T-helper 1 cell treated with Interleukin-12 subunit alpha and Interleukin-12 subunit beta and Interleukin-4 antibody, amounts not matched to agents 30 μg/mL and 1 μg/mL, for 36 hours (primary cell): ENCODE measurements around the gene INPP5J.
"Not testable (repeated sequence)": the region's sequence is repeated elsewhere in the genome, so short reads cannot be mapped to it uniquely, and the experiment has no call there.

Experiments
- H3K27ac Mint-ChIP-seq: one replicate; pipeline ENCODE4 v1.8.0; 2021; ENCODE audit warnings: mild to moderate bottlenecking, mixed read lengths
- H3K27me3 Mint-ChIP-seq: one replicate; pipeline ENCODE4 v1.8.0; 2021; ENCODE audit warnings: low read depth, mixed read lengths
- H3K36me3 Mint-ChIP-seq: one replicate; pipeline ENCODE4 v1.8.0; 2021; ENCODE audit warnings: low read depth, mixed read lengths
- H3K4me1 Mint-ChIP-seq: one replicate; pipeline ENCODE4 v1.8.0; 2021; ENCODE audit warnings: low read depth, mixed read lengths
- H3K4me3 Mint-ChIP-seq: one replicate; pipeline ENCODE4 v1.8.0; 2021; ENCODE audit warnings: mild to moderate bottlenecking, moderate library complexity, mixed read lengths
- H3K9me3 Mint-ChIP-seq: one replicate; pipeline ENCODE4 v1.8.0; 2021; ENCODE audit warnings: mixed read lengths

INPP5J gene

DNA sequence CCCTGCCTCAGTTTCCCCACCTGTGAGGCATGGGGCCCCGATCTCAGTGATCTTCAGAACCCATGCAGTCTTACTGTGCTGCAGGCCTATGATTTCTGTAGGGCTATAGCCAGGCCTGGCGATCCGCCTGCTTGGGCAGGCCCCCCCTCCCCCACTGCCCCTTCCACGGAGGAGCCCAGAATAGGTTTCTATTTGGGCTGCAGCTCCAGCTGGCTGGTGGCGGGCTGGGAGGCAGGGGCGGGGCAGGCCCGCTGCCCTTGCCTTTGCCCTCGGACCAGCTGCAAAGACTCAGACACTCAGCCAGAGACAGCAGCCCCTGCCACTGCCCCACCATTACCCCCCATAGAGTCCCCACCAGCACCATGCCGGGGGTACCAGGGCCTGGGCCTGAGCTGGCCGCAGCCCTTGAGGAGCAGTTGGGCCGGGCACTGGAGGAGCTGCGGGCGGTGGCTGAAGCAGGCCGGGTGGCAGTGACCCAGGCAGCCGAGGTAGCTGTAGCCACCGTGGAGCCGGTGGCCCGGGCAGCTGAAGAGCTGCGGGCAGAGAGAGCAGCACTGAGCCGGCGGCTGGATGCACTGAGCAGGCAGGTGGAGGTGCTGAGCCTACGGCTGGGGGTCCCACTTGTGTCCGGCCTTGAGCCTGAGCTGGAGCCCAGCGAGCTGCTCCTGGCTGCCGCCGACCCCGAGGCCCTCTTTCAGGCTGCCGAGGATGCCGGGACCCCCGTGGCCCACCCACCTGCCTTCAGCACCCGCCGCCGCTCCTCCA, 29.5 kb upstream of the INPP5J start:
- Mint-ChIP-seq H3K4me3 (no peak overlapping the region), H3K9me3 (no peaks in the 10 kb centered on the region), H3K36me3 (peaks cover 1% of the 10 kb centered on the region), H3K27ac (no peak overlapping the region), H3K4me1 (no peaks in the 10 kb centered on the region), H3K27me3 (no peaks in the 10 kb centered on the region)

DNA sequence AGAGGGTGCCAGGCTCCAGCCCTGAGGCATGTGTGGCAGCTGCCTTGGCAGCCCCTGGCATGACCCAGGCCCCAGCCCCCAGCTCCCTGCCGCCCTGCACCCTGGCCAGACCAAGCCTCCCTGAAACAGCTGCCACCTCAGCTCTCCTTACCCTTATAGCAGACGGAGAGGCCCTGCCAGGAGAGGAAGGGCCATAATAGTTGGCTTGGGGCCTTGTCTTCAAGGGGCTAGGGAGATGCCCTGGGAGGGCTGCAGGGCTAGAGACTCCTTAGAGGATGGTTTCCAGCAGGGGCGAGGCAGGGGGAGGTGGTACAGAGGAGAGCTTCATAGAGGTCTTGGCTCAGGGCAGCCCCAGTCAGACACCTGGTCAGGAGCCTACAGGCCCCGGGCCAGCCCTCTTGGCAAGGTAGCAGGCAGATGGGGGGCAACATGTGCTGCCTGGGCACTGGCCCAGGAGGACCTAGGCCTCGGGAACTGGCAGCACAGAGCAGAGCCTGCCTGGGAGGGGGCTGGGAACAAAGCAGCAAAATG, 28.7 kb upstream of the INPP5J start:
- no peaks in the 10 kb centered on the region for H3K27me3 Mint-ChIP-seq
- H3K4me3 Mint-ChIP-seq: no peak overlapping the region
- no peaks in the 10 kb centered on the region for H3K36me3 Mint-ChIP-seq
- H3K9me3 Mint-ChIP-seq: no peaks in the 10 kb centered on the region
- H3K27ac Mint-ChIP-seq: no peak overlapping the region
- H3K4me1 Mint-ChIP-seq: no peaks in the 10 kb centered on the region

DNA sequence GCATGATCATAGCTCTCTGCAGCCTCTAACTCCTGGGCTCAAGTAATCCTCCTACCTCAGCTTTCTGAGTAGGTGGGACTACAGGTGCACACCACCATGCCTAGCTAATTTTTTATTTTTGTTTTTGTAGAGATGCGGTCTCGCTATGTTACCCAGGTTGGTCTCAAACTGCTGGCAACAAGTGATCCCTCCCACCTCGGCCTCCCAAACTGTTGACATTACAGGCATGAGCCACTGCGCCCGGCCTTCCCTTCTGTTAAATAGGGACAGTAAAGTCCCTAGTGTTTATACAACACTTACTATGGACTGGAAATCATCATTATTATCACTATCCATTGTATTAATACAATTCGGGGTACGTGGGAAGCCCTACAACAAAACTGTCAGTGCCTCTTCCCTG, 28.0 kb upstream of the INPP5J start:
- no peaks in the 10 kb centered on the region for H3K9me3 Mint-ChIP-seq
- H3K4me1 Mint-ChIP-seq: no peaks in the 10 kb centered on the region
- H3K27ac Mint-ChIP-seq: no peak overlapping the region
- no peaks in the 10 kb centered on the region for H3K27me3 Mint-ChIP-seq
- H3K36me3 Mint-ChIP-seq: no peaks in the 10 kb centered on the region
- H3K4me3 Mint-ChIP-seq: no peak overlapping the region

DNA sequence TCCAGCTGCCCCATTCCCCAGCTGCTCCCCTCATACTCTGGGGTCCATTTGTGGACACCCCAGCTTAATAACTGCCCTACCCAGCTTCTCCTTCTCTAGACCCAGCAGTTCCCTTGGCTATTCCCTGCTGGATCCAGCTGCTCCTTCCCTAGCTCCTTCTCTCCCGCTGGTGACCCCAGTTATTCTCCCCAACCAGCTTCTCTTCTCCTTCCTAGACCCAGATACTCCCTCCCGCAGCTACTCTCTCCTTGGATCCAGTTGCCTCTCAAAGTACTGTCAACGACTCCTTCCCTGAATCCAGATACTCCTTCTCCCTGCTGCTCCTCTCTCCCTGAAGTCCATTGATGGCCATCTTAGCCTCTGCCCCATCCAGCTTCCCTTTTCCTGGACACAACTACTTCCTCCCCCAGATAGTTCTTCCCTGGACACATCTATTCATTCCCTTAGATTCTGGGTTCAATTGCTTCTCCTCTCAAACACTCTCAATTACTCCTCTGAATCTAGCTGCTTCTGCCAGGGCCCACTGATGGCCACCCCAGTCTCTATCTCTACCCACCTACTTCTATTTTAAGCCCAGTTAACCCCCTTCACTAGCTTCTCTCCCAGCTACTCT, 27.0 kb upstream of the INPP5J start:
- Mint-ChIP-seq H3K4me1 (no peaks in the 10 kb centered on the region), H3K27ac (no peak overlapping the region), H3K4me3 (no peak overlapping the region), H3K36me3 (no peaks in the 10 kb centered on the region), H3K9me3 (no peaks in the 10 kb centered on the region), H3K27me3 (no peaks in the 10 kb centered on the region)

DNA sequence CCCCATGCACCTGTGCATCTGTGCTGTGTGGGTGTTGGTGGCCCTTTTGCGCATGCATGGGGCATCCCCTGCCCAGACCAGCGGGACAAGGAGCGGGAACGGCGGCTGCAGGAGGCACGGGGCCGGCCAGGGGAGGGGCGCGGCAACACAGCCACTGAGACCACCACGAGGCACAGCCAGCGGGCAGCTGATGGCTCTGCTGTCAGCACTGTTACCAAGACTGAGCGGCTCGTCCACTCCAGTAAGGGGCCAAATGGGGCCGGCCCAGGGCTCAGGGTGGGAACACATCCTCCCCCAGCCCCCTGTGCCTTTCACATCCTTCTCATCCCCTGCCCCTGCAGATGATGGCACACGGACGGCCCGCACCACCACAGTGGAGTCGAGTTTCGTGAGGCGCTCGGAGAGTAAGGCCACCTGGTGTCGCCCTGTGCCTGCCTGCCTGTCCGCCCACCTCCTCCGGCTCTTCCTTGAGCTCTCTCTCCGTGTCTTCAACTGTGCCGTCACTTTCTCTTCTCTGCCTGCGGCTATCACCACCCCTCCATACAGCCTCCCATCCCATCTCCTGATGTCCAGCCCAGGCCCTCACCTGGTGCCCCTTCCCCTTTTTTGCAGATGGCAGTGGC, 26.0 kb upstream of the INPP5J start:
- Mint-ChIP-seq H3K27ac (no peak overlapping the region), H3K4me1 (no peaks in the 10 kb centered on the region), H3K4me3 (no peak overlapping the region), H3K27me3 (no peaks in the 10 kb centered on the region), H3K36me3 (peaks cover 1% of the 10 kb centered on the region), H3K9me3 (no peaks in the 10 kb centered on the region)

DNA sequence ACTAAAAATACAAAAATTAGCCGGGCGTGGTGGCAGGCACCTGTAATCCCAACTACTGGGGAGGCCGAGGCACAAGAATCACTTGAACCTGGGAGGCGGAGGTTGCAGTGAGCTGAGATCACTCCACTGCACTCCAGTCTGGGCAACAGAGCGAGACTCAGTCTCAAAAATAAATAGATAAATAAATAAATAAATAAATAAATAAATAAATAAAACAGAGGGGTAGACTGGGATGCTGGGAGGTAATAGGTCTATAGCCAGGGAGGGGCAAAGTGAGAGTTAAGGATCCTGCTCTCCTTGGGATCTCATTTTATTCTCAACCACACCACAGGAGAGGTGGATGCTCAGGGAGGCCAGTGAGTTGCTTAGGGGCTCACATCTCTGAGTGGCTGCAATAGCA, 25.2 kb upstream of the INPP5J start:
- H3K27ac Mint-ChIP-seq, H3K9me3 Mint-ChIP-seq, H3K4me3 Mint-ChIP-seq, H3K4me1 Mint-ChIP-seq, H3K27me3 Mint-ChIP-seq, H3K36me3 Mint-ChIP-seq: not testable (repeated sequence)

DNA sequence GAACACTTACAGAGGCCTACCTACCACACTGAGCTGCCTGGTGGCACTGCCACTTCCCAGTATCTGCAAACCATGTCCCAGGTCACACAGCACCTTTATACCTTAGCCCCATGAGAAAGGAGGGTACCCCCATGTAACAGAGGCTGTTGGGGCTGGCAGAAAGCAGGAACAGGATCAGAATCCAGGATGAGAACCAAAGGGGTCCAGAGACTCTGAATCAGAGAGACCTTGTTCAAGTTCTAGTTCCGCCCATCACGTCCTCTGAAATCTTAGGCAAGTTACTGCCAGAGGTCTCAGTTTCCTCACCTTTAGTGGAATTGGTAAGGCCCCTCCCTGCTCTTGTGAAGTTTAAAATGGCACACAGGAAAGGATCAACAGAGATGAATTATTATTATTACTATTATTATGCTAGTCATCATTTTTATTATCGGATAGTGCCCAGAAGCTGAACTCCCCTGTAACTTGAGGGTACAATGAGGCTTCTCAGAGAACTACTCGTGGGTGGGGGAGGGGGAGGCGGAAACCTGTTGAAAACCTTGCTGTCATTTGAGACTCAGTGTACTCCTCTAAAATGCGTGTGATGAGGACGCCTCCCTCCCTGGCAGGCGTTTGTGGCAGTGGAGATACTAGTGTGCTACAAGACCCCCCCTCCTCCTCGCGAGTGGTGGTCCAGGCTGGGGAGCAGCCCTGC, 24.7 kb upstream of the INPP5J start:
- Mint-ChIP-seq H3K4me1 (peaks cover 2% of the 10 kb centered on the region), H3K4me3 (no peak overlapping the region), H3K27me3 (no peaks in the 10 kb centered on the region), H3K9me3 (no peaks in the 10 kb centered on the region), H3K27ac (no peak overlapping the region), H3K36me3 (peaks cover 1% of the 10 kb centered on the region)

DNA sequence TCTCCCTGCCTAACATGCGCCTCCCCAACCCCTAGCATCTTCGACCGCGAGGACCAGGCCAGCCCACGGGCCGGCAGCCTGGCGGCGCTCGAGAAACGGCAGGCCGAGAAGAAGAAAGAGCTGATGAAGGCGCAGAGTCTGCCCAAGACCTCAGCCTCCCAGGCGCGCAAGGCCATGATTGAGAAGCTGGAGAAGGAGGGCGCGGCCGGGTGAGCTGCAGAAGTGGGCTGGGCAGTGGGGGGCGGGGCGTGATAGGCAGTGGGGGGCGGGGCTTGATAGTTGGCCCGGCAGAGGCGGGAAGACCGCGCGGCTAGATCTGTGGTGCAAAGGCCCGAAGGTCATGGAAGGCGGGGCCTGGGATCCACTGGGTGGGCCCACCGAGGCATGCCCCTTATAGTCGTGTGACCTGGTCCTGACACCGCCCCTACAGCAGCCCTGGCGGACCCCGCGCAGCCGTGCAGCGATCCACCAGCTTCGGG, 24.1 kb upstream of the INPP5J start:
- no peak overlapping the region for H3K4me3 Mint-ChIP-seq
- H3K27ac Mint-ChIP-seq: no peak overlapping the region
- H3K4me1 Mint-ChIP-seq: peaks cover 2% of the 10 kb centered on the region
- H3K9me3 Mint-ChIP-seq: no peaks in the 10 kb centered on the region
- H3K36me3 Mint-ChIP-seq: peaks cover 1% of the 10 kb centered on the region
- H3K27me3 Mint-ChIP-seq: no peaks in the 10 kb centered on the region

DNA sequence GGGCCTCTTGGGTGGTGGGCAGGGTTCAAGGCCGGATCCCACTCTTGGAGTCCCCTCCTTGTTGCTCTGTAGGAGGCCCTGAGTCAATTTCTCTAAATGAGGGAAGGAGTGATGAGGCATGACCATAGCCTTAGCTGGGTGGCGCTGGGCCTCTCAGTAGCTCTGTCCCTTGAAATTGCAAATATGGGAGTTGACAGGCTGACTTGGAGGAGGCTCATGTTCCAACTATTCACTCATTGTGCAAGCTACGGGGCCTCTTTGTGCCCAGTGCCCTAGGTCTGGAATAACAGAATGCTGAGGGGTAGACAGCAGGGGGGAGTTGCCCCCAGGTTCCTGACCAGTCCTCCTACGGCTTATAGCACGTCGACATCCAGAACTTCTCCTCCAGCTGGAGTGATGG, 23.4 kb upstream of the INPP5J start:
- Mint-ChIP-seq H3K4me3 (no peak overlapping the region), H3K27ac (no peak overlapping the region), H3K36me3 (peaks cover 1% of the 10 kb centered on the region), H3K4me1 (peaks cover 2% of the 10 kb centered on the region), H3K9me3 (no peaks in the 10 kb centered on the region), H3K27me3 (no peaks in the 10 kb centered on the region)

DNA sequence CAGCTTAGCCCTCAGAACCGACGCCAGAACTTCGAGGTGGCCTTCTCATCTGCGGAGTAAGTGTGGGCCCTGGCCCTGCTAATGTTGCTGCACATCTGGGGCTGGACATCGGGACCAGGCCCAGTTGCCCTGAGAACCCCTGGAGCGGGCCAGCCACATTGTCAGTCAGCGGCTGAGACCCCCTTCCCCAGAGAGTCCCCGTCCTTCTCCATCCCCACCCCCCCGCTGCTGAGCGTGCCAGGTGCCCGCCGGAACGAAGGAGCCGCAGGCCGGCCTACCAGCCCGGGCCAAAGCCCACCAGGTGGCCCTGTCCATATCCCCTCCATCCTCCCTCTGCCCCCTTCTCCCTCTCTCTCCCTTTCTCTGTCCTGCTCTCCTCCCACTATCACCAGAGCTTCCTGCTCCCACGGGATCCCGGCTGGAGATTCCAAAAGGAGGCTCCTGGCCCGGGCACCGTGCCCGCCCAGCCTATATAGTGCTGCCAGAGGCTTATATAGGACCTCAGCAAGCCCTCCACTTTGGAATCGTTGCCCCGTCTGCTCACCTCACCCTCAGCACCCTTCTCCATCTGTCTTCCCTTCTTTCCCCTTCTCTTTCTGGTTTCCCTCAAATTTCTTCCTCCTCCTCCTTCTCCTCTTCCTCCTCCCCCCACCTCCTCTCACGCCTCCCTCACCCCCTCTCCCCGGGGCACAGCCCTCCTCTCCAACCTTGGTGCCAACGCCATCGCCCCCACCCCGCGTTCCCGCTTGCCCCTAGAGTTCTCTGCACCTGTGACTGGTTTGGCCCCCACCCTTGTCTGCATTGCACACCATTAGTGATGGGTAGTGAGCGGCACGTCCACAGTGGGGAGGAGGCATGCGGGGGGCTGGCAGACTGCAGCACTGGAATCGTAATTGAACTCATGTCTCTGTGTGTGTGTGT, 22.7 kb upstream of the INPP5J start:
- Mint-ChIP-seq H3K4me1 (peaks cover 2% of the 10 kb centered on the region), H3K27me3 (no peaks in the 10 kb centered on the region), H3K27ac (no peak overlapping the region), H3K36me3 (peaks cover 1% of the 10 kb centered on the region), H3K9me3 (no peaks in the 10 kb centered on the region), H3K4me3 (no peak overlapping the region)

DNA sequence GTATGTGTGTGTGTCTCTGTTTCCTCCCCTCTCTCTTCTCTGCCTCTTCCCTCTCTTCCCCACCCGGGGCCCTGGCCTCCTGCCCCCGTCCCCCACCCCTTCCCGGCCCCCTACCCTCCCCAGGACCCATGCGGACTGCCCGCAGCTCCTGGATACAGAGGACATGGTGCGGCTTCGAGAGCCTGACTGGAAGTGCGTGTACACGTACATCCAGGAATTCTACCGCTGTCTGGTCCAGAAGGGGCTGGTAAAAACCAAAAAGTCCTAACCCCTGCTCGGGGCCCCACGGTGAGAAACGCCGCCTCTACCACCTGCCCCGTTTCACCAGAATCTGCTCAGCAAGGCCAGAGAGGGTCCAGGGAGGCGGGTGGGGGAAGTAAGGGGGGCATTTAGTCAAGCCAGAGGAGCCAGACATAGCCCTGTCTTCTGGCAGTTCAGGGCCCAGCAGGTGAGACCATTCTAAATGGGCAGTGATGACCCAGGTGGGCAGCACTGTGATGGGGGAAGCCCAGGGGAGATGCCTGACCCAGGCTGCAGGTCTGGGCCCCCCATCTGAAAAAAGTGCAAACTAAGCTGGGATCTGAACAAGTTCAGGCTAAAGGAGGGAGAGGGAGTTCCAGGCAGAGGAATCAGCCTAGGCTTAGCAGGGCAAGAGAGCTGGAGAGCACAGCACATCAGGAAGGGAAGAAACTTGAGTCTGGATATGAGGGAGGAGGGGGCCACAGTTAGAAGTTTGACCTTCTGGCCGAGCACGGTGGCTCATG, 21.8 kb upstream of the INPP5J start:
- H3K4me3 Mint-ChIP-seq: no peak overlapping the region
- peaks cover 2% of the 10 kb centered on the region for H3K4me1 Mint-ChIP-seq
- H3K27ac Mint-ChIP-seq: no peak overlapping the region
- no peaks in the 10 kb centered on the region for H3K9me3 Mint-ChIP-seq
- peaks cover 1% of the 10 kb centered on the region for H3K36me3 Mint-ChIP-seq
- H3K27me3 Mint-ChIP-seq: no peaks in the 10 kb centered on the region

DNA sequence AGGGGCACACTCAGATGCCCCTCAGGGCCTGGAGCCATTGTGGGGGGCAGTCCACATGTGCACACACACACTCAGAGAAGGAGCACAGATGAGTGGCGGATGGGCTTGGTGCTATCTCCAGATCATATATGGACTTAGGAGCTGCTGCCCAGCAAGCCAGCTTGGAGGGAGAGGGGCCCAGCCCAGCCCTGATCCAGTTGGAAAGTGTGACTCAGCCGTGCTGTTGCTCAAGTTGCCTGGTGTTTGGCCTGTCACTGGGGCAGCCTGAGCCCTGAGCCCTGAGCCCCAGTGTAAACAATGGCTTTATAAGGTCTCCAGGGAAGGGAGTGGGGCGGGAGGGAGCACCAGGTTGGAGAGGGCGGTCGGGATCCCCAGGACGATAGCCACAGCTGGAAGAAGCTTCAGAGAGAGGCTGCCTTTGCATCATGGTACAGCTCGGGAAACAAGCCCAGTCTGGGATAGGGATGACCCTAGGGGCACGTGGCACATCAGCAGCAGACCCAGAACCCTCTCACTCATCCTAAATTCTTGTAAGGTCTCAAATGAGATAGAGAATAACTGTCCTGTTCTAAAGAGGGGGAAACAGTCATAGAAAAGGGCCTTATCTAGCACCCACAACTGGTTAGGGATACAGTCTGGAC, 20.2 kb upstream of the INPP5J start:
- Mint-ChIP-seq H3K27me3 (no peaks in the 10 kb centered on the region), H3K9me3 (no peaks in the 10 kb centered on the region)

DNA sequence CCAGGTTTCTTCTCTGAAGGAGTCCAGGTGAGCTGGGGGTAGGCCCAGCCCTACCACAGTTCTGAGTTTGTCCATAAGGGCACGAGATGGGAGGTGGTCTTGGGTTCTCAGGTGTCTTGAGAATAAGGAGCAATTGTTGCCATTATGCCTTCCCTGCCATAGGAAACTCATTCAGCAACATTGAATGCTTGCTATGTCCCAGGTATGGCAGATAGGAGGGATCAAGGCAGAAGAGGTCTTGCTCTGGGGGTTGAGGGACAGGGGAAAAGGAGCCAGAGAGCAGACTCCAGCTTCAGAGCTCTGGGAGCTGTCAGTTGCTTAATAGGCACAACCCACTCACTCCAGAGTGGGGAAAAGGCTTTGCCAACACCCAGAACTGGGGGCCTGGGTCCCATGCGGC, 19.7 kb upstream of the INPP5J start:
- Mint-ChIP-seq H3K27me3 (no peaks in the 10 kb centered on the region), H3K4me1 (peaks cover 8% of the 10 kb centered on the region), H3K36me3 (peaks cover 1% of the 10 kb centered on the region), H3K9me3 (no peaks in the 10 kb centered on the region), H3K27ac (no peak overlapping the region), H3K4me3 (no peak overlapping the region)

More for the DNA sequence above, 20.2 kb upstream of the INPP5J start:
- Mint-ChIP-seq H3K4me3 (no peak overlapping the region), H3K36me3 (peaks cover 1% of the 10 kb centered on the region), H3K4me1 (peaks cover 3% of the 10 kb centered on the region), H3K27ac (no peak overlapping the region)
